GM10248 (cell line): ENCODE measurements around the gene SCMH1.

Experiments
- CTCF ChIA-PET: fragments of 300-600 bp; sonication (Branson Sonifier 250); formaldehyde crosslinking; extraction: SDS; loops from one replicate; lab custom pipeline; 2021; ENCODE audit warnings: antibody characterized with exemption; lab: Yijun Ruan, JAX
- POLR2A ChIA-PET: fragments of 350-650 bp; sonication (Branson Sonifier 250); formaldehyde crosslinking; extraction: SDS; loops from one replicate; lab custom pipeline; 2020; ENCODE audit warnings: antibody characterized with exemption; lab: Yijun Ruan, JAX
- DNase-seq: peaks from one replicate; pipeline ENCODE4 v3.0.0; 2012; ENCODE audit errors: extremely low spot score
- TF ChIP-seq, protein P1 (sequence below): IDR thresholded peaks from 2 replicates; pipeline ENCODE4 v1.5.1; 2012; ENCODE audit warnings: mild to moderate bottlenecking, low read depth; ENCODE audit errors: extremely low read depth, missing control alignments, control extremely low read depth

Gene SCMH1

GRCh38 chr1:40983286-40983685 is 258.8 kb downstream of the SCMH1 start:
- CTCF ChIA-PET: interaction anchor here (1.1 to 3.1 kb wide), 2 partner anchors 20 to 21 kb away, joined by 4 to 19 read pairs; no protein-coding TSS in a partner anchor
- POLR2A ChIA-PET: interaction anchor here (1.8 kb wide), 1 partner anchor 20 kb away, joined by 4 read pairs; no protein-coding TSS in a partner anchor
- TF ChIP-seq, protein P1, sequence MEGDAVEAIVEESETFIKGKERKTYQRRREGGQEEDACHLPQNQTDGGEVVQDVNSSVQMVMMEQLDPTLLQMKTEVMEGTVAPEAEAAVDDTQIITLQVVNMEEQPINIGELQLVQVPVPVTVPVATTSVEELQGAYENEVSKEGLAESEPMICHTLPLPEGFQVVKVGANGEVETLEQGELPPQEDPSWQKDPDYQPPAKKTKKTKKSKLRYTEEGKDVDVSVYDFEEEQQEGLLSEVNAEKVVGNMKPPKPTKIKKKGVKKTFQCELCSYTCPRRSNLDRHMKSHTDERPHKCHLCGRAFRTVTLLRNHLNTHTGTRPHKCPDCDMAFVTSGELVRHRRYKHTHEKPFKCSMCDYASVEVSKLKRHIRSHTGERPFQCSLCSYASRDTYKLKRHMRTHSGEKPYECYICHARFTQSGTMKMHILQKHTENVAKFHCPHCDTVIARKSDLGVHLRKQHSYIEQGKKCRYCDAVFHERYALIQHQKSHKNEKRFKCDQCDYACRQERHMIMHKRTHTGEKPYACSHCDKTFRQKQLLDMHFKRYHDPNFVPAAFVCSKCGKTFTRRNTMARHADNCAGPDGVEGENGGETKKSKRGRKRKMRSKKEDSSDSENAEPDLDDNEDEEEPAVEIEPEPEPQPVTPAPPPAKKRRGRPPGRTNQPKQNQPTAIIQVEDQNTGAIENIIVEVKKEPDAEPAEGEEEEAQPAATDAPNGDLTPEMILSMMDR: no peak
- DNase-seq: no peak

DNA sequence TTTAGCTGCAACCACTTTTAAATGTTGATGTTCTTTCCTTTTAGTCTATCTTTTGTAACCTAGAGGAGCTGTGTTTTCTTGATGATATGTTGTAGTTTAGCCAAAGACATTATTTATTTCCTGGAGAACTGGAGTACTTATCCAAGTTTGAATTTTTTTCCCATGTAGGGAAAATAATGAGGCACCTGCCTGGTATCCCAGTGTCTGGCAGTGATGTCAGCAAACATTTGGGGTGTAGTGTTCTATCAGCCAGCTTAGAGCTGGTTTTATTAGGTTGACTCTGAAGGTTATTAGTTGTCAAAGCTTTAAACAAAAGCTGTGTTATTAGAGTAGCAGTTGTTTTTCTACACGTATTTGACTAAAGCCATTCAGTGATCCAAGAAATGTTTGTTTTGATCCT is 259.4 kb downstream of the SCMH1 start:
- TF ChIP-seq, protein P1: no peak
- ChIA-PET CTCF (interaction anchor here (1.1 kb wide), 1 partner anchor 21 kb away, joined by 4 read pairs; no protein-coding TSS in a partner anchor), POLR2A (interaction anchor here (1.8 kb wide), 1 partner anchor 21 kb away, joined by 4 read pairs; no protein-coding TSS in a partner anchor)
- DNase-seq: no peak

DNA sequence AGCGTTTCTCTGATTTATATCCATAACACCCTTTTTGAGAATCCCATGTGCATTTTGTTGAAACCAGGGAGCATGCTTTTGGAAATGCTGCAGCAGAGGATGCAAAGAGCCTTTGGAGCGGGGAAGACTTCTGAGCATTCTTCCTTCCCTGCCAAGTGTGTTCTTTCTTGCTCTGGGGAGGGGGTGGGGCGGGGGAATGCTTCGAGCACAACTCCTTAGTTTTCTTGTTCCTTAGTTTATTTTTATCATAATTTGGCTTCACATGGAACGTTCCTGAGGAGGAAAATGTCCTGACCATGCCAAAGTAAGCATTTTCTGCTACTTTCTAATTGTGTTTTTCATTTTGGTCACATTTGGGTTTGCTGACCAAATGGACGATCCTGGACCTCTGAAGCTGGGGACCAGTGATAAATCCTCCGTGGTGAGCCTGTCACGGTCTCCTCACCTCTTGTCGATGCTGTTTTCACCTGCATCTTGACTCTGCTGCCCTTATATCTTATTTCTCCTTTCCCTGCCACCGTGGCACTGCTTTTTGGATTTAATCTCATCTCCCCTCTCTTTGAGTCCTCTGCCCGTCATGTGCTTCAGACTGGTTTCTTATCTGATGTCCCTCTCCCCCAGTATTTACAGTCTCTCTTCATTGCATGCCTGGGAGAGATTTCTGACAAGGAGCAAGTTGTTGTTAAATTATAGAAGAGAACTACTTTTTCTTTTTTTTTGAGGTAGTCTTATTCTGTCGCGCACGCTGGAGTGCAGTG is 260.2 kb downstream of the SCMH1 start:
- ChIA-PET POLR2A (interaction anchor here (1.8 kb wide), 1 partner anchor 22 kb away, joined by 4 read pairs; no protein-coding TSS in a partner anchor), CTCF (no interaction called here)
- DNase-seq: no peak
- TF ChIP-seq, protein P1: no peak

DNA sequence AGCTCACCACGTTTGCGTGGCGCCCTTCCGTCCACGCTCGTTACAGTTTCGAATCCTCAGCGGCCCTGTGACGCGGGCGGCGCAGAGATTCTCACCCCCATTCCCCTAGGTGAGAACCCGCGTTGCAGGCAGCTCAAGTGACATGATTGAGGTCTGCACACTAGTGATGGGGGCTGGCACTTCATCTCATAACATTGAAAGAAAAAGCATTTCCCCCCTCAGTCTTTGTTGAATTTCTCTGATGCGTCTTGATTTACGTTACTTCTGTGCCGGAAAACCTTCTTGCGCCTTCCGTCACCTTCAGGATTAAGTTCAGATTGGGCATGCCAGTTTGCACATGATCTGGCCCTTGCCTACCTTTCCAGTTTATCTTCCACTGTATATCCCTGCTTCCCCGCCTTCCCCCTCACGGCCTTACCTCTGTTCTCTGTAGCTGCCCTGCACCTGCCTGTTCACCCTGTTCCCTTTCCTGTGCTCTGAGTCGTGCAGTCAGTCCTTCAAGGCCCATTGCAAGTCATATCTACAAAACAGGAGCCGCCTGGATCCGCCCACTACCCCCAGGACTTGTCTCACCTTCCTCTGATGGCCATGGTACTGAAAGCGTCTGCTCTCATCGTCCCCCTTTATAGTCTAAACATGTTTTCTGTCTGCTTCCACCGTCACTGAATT is 261.5 kb downstream of the SCMH1 start:
- POLR2A ChIA-PET: interaction anchor here (1.2 kb wide), 1 partner anchor 23 kb away, joined by 3 read pairs; no protein-coding TSS in a partner anchor
- DNase-seq: peak; percentile 43
- CTCF ChIA-PET: interaction anchor here (1.0 to 1.7 kb wide), 6 partner anchors 14 to 215 kb away, joined by 3 to 6 read pairs (median 4); no protein-coding TSS in a partner anchor
- TF ChIP-seq, protein P1: no peak

GRCh38 chr1:40980068-40980452 is 262.0 kb downstream of the SCMH1 start:
- POLR2A ChIA-PET: interaction anchor here (0.7 to 1.2 kb wide), 2 partner anchors 23 to 258 kb away, joined by 3 read pairs; no protein-coding TSS in a partner anchor
- CTCF ChIA-PET: interaction anchor here (1.0 to 1.7 kb wide), 6 partner anchors 15 to 215 kb away, joined by 3 to 6 read pairs (median 4); no protein-coding TSS in a partner anchor
- TF ChIP-seq, protein P1: no peak
- no peak for DNase-seq
